GM12878 (cell line): Measurements from ENCODE around the gene RASAL2. TPM values are rescaled to one million over a fixed set of nuclear protein-coding genes. Genes with fewer than 3 reads are reported as not detected.

Experiments
- ATAC-seq: fragments of 200-7000 bp; cut with Tn5 transposase; 3 replicates; pipeline ENCODE4 v1.9.1; 2020; ENCODE audit warnings: mild to moderate bottlenecking, moderate library complexity
- BruUV-seq: library from RNA; stranded (reverse); fragments of 400-500 nt; replicated peaks from 2 replicates; lab custom pipeline; 2021; lab: Mats Ljungman, UMichigan
- CTCF ChIA-PET: fragments of 300-600 bp; sonication (Branson Sonifier 250); formaldehyde crosslinking; extraction: SDS; loops from one replicate; lab custom pipeline; 2021; ENCODE audit warnings: inconsistent platforms; lab: Yijun Ruan, JAX
- POLR2A ChIA-PET: fragments of 350-600 bp; formaldehyde crosslinking; extraction: SDS; loops from one replicate; lab custom pipeline; 2021; ENCODE audit warnings: inconsistent platforms; lab: Charles Lee
- RAD21 ChIA-PET: fragments of 300-600 bp; sonication (Branson Sonifier 250); formaldehyde crosslinking; loops from one replicate; lab custom pipeline; 2023; ENCODE audit warnings: antibody characterized with exemption; ENCODE audit not compliant: unreplicated experiment; lab: Charles Lee
- SMC1A ChIA-PET: fragments of 300-600 bp; sonication (Branson Sonifier 250); formaldehyde crosslinking; loops from one replicate; lab custom pipeline; 2023; ENCODE audit not compliant: unreplicated experiment, uncharacterized antibody; lab: Charles Lee
- DNase-seq: peaks from one replicate; pipeline ENCODE4 v3.0.0-alpha.2; 2011; ENCODE audit warnings: low read depth, low spot score
- FAIRE-seq: peaks from 3 replicates; lab custom pipeline; 2011; peaks lifted over from hg19 to GRCh38; lab: Jason Lieb, UNC
- H2AFZ ChIP-seq: 2 replicates; pipeline ENCODE4 v1.6.0; 2011; ENCODE audit warnings: low read depth, low read length, control low read depth; ENCODE audit not compliant: control insufficient read depth
- H3K27ac ChIP-seq: 2 replicates; pipeline ENCODE4 v1.5.1; 2011; ENCODE audit warnings: control low read depth; ENCODE audit not compliant: control insufficient read depth, insufficient read depth
- H3K27me3 ChIP-seq, 2 experiments: replicated peaks in 1 of 2; 2 replicates each; pipeline versions ENCODE4 v1.6.0 to v1.6.1; 2011; ENCODE audit warnings: low read length in 1 of 2; ENCODE audit not compliant: control insufficient read depth in 2 of 2, insufficient read depth in 2 of 2
- H3K36me3 ChIP-seq, 2 experiments: 2 replicates each; pipeline ENCODE4 v1.5.1; 2011; ENCODE audit warnings: low read length in 1 of 2; ENCODE audit not compliant: control insufficient read depth in 2 of 2, insufficient read depth in 2 of 2
- H3K4me1 ChIP-seq: 2 replicates; pipeline ENCODE4 v1.6.1; 2011; ENCODE audit warnings: mild to moderate bottlenecking, low read length, moderate library complexity, mixed read lengths; ENCODE audit not compliant: control insufficient read depth, insufficient read depth
- H3K4me2 ChIP-seq: 2 replicates; pipeline ENCODE4 v1.6.0; 2011; ENCODE audit warnings: control low read depth; ENCODE audit not compliant: control insufficient read depth, insufficient read depth
- H3K4me3 ChIP-seq: fragments of 200-600 bp; sonication (generic); 2 replicates; pipeline ENCODE4 v1.5.1; 2016
- H3K79me2 ChIP-seq: 2 replicates; pipeline ENCODE4 v1.6.0; 2011; ENCODE audit warnings: low read length; ENCODE audit not compliant: control insufficient read depth, insufficient read depth
- H3K9ac ChIP-seq: 2 replicates; pipeline ENCODE4 v1.8.0; 2011; ENCODE audit warnings: low read length, control low read depth, mixed read lengths; ENCODE audit not compliant: control insufficient read depth, insufficient read depth
- H3K9me3 ChIP-seq: replicated peaks from 3 replicates; pipeline ENCODE4 v1.5.1; 2011; ENCODE audit warnings: mild to moderate bottlenecking, low read length; ENCODE audit not compliant: control insufficient read depth, insufficient read depth
- H4K20me1 ChIP-seq: 2 replicates; pipeline ENCODE4 v1.6.0; 2011; ENCODE audit not compliant: control insufficient read depth, insufficient read depth
- BACH1 ChIP-seq: fragments of 450-650 bp; IDR thresholded peaks from 2 replicates; pipeline ENCODE4 v1.6.1; 2017; ENCODE audit warnings: mild to moderate bottlenecking, borderline replicate concordance
- ESRRA ChIP-seq: IDR thresholded peaks from 2 replicates; pipeline ENCODE4 v1.6.1; 2012; ENCODE audit warnings: mild to moderate bottlenecking, low read length, improper control_type of control experiment
- SIN3A ChIP-seq: IDR thresholded peaks from 2 replicates; pipeline ENCODE4 v1.6.1; 2012; ENCODE audit warnings: low read depth, low read length, improper control_type of control experiment
- SP1 ChIP-seq: IDR thresholded peaks from one replicate; pipeline ENCODE4 v1.6.1; 2011; ENCODE audit warnings: low read depth, low read length
- ZNF217 ChIP-seq: fragments of 450-650 bp; IDR thresholded peaks from 2 replicates; pipeline ENCODE4 v1.6.1; 2017; ENCODE audit warnings: antibody characterized with exemption, mild to moderate bottlenecking
- WGBS: methylation state at CpG from one replicate; pipeline ENCODE4 v1.1.6; 2016; ENCODE audit warnings: low lambda C conversion rate; ENCODE audit not compliant: insufficient replicate concordance, insufficient coverage; ENCODE audit errors: missing lambda C conversion rate; 5-methylcytosine and 5-hydroxymethylcytosine counted together
- in situ Hi-C: fragments of 300-500 bp; cut with MboI; formaldehyde crosslinking; loops from 9 replicates; pipeline ENCODE4 v1.14.3; 2018; ENCODE audit warnings: mixed read lengths
- intact Hi-C: fragments of 100-400 bp; cut with micrococcal nuclease; formaldehyde crosslinking; loops from one replicate; pipeline ENCODE4 v1.14.2; 2022; ENCODE audit not compliant: unreplicated experiment
- polyA plus RNA-seq, 11 experiments: library from polyadenylated mRNA; depleted of rRNA in 4 of 11; unstranded in 6 of 11; stranded (reverse) in 5 of 11; fragments of >200 nt; fragmentation: Nextera tagmentation in 4 of 11; fragmentation: Illumina TruSeq in 1 of 11; extraction: Ambion mirVana in 4 of 11; extraction: Trizol in 1 of 11; gene quantifications; 1 replicate in 1 of 11; 2 replicates in 10 of 11; pipeline versions ENCODE4 v1.2.1 to v1.2.3, GENCODE V29; 2011 to 2016; ENCODE audit warnings: inconsistent platforms in 2 of 11, missing spikeins in 2 of 11, low read depth in 1 of 11
- total RNA-seq, 4 experiments: library from RNA; depleted of rRNA in 3 of 4; stranded (reverse); fragments of >200 nt in 3 of 4; fragmentation: Illumina TruSeq in 1 of 4; extraction: Trizol in 1 of 4; gene quantifications; 2 replicates each; pipeline versions ENCODE4 v1.2.1 to v1.2.3, GENCODE V29; 2013 to 2021
- TF ChIP-seq, protein P1 (sequence below): fragments of 150-350 bp; IDR thresholded peaks from 2 replicates; pipeline ENCODE4 v1.6.1; 2016; ENCODE audit warnings: low read depth, low read length
- TF ChIP-seq, protein P2 (sequence below): fragments of 450-650 bp; IDR thresholded peaks from 2 replicates; pipeline ENCODE4 v1.6.1; 2016; ENCODE audit warnings: mild to moderate bottlenecking
- TF ChIP-seq, protein P3 (sequence below): IDR thresholded peaks from 2 replicates; pipeline ENCODE4 v1.6.1; 2012; ENCODE audit warnings: low read depth, low read length, improper control_type of control experiment
- TF ChIP-seq, protein P4 (sequence below): fragments of 450-650 bp; IDR thresholded peaks from 2 replicates; pipeline ENCODE4 v1.6.1; 2017; ENCODE audit warnings: mild to moderate bottlenecking, low read depth, inconsistent platforms; ENCODE audit not compliant: poor library complexity, severe bottlenecking

RASAL2 gene
- total and polyA plus RNA-seq, 10 of the 15 experiments (the other 5 are each of a cell fraction or from before 2014, with no cell fraction given) = 0.02 to 6.9 (median 0.17) TPM; not detected in 1

DNA sequence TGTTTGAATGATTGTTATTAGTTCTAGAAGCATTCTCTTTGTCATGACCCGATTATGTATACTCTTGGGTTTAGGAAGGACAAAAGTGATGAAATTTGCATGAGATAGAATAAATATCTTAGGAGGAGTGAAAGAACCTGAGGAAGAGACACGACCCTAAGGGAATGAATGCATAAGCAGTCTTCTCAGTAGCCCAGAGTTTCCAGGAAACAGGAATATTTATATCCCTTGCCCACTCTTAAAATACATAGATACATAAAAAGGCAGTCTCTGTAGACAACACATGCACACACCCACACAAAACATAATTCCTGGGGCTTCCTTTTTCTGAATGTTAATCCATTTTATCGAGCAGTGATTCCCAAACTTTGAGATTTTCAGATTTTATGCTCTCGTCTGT, 383.5 kb downstream of the RASAL2 start (continued):
- TF ChIP-seq, protein P1, sequence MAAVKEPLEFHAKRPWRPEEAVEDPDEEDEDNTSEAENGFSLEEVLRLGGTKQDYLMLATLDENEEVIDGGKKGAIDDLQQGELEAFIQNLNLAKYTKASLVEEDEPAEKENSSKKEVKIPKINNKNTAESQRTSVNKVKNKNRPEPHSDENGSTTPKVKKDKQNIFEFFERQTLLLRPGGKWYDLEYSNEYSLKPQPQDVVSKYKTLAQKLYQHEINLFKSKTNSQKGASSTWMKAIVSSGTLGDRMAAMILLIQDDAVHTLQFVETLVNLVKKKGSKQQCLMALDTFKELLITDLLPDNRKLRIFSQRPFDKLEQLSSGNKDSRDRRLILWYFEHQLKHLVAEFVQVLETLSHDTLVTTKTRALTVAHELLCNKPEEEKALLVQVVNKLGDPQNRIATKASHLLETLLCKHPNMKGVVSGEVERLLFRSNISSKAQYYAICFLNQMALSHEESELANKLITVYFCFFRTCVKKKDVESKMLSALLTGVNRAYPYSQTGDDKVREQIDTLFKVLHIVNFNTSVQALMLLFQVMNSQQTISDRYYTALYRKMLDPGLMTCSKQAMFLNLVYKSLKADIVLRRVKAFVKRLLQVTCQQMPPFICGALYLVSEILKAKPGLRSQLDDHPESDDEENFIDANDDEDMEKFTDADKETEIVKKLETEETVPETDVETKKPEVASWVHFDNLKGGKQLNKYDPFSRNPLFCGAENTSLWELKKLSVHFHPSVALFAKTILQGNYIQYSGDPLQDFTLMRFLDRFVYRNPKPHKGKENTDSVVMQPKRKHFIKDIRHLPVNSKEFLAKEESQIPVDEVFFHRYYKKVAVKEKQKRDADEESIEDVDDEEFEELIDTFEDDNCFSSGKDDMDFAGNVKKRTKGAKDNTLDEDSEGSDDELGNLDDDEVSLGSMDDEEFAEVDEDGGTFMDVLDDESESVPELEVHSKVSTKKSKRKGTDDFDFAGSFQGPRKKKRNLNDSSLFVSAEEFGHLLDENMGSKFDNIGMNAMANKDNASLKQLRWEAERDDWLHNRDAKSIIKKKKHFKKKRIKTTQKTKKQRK = no peak

- FAIRE-seq = no peak
- no peak overlapping the region for H3K4me3 ChIP-seq
- in situ Hi-C loops = no loop called here
- H3K36me3 ChIP-seq = no peaks in the 10 kb centered on the region
- no peaks in the 10 kb centered on the region for H4K20me1 ChIP-seq
- no peaks in the 10 kb centered on the region for H3K9me3 ChIP-seq
- no peaks in the 10 kb centered on the region for H3K27me3 ChIP-seq
- H3K79me2 ChIP-seq = no peaks in the 10 kb centered on the region
- intact Hi-C loops = no loop called here
- WGBS = 5% methylated on average over 1 of the region's 1 CpG
- H3K27ac ChIP-seq = no peak overlapping the region
- BruUV-seq = no TSS peak
- RAD21 ChIA-PET = no interaction called here
- TF ChIP-seq ESRRA = no peak
- no peak for TF ChIP-seq BACH1
- TF ChIP-seq SP1 = no peak
- TF ChIP-seq ZNF217 = no peak
- no peak for TF ChIP-seq SIN3A
- TF ChIP-seq, protein P2, sequence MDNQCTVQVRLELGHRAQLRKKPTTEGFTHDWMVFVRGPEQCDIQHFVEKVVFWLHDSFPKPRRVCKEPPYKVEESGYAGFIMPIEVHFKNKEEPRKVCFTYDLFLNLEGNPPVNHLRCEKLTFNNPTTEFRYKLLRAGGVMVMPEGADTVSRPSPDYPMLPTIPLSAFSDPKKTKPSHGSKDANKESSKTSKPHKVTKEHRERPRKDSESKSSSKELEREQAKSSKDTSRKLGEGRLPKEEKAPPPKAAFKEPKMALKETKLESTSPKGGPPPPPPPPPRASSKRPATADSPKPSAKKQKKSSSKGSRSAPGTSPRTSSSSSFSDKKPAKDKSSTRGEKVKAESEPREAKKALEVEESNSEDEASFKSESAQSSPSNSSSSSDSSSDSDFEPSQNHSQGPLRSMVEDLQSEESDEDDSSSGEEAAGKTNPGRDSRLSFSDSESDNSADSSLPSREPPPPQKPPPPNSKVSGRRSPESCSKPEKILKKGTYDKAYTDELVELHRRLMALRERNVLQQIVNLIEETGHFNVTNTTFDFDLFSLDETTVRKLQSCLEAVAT = no peak
- TF ChIP-seq, protein P3, sequence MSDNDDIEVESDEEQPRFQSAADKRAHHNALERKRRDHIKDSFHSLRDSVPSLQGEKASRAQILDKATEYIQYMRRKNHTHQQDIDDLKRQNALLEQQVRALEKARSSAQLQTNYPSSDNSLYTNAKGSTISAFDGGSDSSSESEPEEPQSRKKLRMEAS = no peak
- TF ChIP-seq, protein P4, sequence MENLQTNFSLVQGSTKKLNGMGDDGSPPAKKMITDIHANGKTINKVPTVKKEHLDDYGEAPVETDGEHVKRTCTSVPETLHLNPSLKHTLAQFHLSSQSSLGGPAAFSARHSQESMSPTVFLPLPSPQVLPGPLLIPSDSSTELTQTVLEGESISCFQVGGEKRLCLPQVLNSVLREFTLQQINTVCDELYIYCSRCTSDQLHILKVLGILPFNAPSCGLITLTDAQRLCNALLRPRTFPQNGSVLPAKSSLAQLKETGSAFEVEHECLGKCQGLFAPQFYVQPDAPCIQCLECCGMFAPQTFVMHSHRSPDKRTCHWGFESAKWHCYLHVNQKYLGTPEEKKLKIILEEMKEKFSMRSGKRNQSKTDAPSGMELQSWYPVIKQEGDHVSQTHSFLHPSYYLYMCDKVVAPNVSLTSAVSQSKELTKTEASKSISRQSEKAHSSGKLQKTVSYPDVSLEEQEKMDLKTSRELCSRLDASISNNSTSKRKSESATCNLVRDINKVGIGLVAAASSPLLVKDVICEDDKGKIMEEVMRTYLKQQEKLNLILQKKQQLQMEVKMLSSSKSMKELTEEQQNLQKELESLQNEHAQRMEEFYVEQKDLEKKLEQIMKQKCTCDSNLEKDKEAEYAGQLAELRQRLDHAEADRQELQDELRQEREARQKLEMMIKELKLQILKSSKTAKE = no peak
- no peak overlapping the region for H2AFZ ChIP-seq
- no peak for DNase-seq
- H3K4me2 ChIP-seq = no peak overlapping the region
- no peaks in the 10 kb centered on the region for H3K4me1 ChIP-seq
- no peak for ATAC-seq
- POLR2A ChIA-PET = no interaction called here
- SMC1A ChIA-PET = no interaction called here
- CTCF ChIA-PET = interaction anchor here (1.6 kb wide), 1 partner anchor 23 kb away, joined by 4 read pairs; no protein-coding TSS in a partner anchor
- no peak overlapping the region for H3K9ac ChIP-seq
These were observed 383.9 kb downstream of the RASAL2 start for GRCh38 chr1:178477841-178478240.
